ENCODE results near the gene TNXB. TPM values are rescaled to one million over a fixed set of nuclear protein-coding genes. Genes with fewer than 3 reads are reported as not detected.
A peak's percentile ranks its signal among the peaks of the same experiment; 100 is the strongest.

The TNXB gene
- total RNA-seq, 1 donor from 2014 or later: 0.23 TPM

GRCh38 chr6:32089082-32089828, 19.9 kb downstream of the TNXB start:
- no peak overlapping the region for H3K4me3 ChIP-seq (ENCODE audit: low read depth, low read length)
- no peak for DNase-seq (ENCODE audit: low read depth)
- TF ChIP-seq, protein P1, sequence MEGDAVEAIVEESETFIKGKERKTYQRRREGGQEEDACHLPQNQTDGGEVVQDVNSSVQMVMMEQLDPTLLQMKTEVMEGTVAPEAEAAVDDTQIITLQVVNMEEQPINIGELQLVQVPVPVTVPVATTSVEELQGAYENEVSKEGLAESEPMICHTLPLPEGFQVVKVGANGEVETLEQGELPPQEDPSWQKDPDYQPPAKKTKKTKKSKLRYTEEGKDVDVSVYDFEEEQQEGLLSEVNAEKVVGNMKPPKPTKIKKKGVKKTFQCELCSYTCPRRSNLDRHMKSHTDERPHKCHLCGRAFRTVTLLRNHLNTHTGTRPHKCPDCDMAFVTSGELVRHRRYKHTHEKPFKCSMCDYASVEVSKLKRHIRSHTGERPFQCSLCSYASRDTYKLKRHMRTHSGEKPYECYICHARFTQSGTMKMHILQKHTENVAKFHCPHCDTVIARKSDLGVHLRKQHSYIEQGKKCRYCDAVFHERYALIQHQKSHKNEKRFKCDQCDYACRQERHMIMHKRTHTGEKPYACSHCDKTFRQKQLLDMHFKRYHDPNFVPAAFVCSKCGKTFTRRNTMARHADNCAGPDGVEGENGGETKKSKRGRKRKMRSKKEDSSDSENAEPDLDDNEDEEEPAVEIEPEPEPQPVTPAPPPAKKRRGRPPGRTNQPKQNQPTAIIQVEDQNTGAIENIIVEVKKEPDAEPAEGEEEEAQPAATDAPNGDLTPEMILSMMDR (conservative IDR thresholded peaks at IDR 0.05; ENCODE audit: low read depth, low read length): no peak

- TF ChIP-seq, protein P1 (conservative IDR thresholded peaks at IDR 0.05; ENCODE audit: low read depth, low read length): no peak
- no peak for DNase-seq (ENCODE audit: low read depth)
- no peak overlapping the region for H3K4me3 ChIP-seq (ENCODE audit: low read depth, low read length)
Observed at GRCh38 chr6:32088487-32089049, 20.6 kb downstream of the TNXB start.

DNA sequence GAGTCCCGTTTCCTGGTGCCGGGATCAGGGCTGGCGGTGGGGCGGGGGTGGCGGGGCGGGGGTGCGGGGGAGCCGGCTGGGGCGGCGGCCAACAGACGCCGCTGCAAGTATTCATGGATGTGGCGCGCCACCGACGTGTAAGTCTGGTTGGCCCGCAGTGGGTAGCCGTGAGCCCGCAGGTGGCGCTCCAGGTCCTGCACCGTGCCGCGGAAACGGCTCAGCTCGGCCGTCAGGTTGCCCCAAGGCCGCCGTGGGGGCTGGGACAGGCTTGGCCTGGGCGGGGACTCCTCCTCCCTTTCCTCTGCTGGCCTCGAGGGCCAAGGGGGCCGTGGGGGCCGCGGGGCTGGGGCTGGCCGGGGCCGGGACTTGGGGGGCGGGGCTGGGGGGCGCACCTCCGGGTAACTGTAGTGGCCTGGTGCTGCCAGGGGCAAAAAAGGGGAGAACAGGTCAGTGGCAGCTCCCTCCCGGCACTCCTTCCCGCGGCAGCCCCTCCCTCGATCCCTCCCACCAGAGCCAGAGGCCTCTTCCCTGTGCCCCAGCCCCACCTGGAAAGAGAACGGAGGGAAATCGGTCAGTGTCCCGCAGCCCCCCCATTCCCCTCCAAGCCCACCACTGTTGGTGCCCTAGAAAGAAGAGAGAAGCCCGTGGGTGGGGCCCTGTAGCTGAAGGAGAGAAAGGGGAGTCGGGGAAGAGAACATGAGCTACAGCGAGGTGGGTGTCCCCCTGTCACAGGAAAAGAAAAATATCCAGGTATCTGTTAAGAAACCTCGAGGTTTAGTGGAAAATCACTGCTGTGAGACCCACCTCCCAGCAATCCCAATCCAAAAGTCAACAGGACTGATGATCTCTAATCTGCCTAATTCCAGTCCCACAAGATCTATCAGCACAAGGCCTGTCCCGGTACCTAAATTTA, 21.3 kb downstream of the TNXB start:
- no peak overlapping the region for H3K4me3 ChIP-seq (ENCODE audit: low read depth, low read length)
- TF ChIP-seq, protein P1 (conservative IDR thresholded peaks at IDR 0.05; ENCODE audit: low read depth, low read length): peak; percentile 56
- no peak for DNase-seq (ENCODE audit: low read depth)

GRCh38 chr6:32086661-32087573, 22.2 kb downstream of the TNXB start:
- TF ChIP-seq, protein P1 (conservative IDR thresholded peaks at IDR 0.05; ENCODE audit: low read depth, low read length): no peak
- peak; percentile 31 for DNase-seq (ENCODE audit: low read depth)
- no peak overlapping the region for H3K4me3 ChIP-seq (ENCODE audit: low read depth, low read length)

- TF ChIP-seq, protein P1 (conservative IDR thresholded peaks at IDR 0.05; ENCODE audit: low read depth, low read length): no peak
- no peak for DNase-seq (ENCODE audit: low read depth)
- no peak overlapping the region for H3K4me3 ChIP-seq (ENCODE audit: low read depth, low read length)
Observed at GRCh38 chr6:32085759-32086459, 23.2 kb downstream of the TNXB start.

- no peak for DNase-seq (ENCODE audit: low read depth)
- TF ChIP-seq, protein P1 (conservative IDR thresholded peaks at IDR 0.05; ENCODE audit: low read depth, low read length): no peak
- H3K4me3 ChIP-seq (ENCODE audit: low read depth, low read length): no peak overlapping the region
Observed at GRCh38 chr6:32084780-32085179, 24.4 kb downstream of the TNXB start.

Measured in epithelial cell of proximal tubule (primary cell).